ENCODE measurements around the gene SIAE.
"Not testable (repeated sequence)": the region's sequence is repeated elsewhere in the genome, so short reads cannot be mapped to it uniquely, and the experiment has no call there.

SIAE gene

GRCh38 chr11:124622531-124623451, 50.7 kb downstream of the SIAE start, which contains the start of gene TBRG1:
Gene TBRG1 (plus strand): TSS chr11:124622864. CDS start chr11:124623084, 220 bp downstream.
- DNase-seq: peak; percentile 93

- no peak for DNase-seq
Observed at GRCh38 chr11:124618863-124619262, 54.7 kb downstream of the SIAE start.

GRCh38 chr11:124612567-124613246, 60.8 kb downstream of the SIAE start:
- DNase-seq: no peak

- no peak for DNase-seq
Observed at GRCh38 chr11:124612045-124612444, 61.5 kb downstream of the SIAE start.

- DNase-seq: no peak
Observed at GRCh38 chr11:124611064-124611463, 62.5 kb downstream of the SIAE start, which contains the start of gene PANX3. Gene PANX3 (plus strand): TSS chr11:124611428. CDS start chr11:124611557, 129 bp downstream.

DNA sequence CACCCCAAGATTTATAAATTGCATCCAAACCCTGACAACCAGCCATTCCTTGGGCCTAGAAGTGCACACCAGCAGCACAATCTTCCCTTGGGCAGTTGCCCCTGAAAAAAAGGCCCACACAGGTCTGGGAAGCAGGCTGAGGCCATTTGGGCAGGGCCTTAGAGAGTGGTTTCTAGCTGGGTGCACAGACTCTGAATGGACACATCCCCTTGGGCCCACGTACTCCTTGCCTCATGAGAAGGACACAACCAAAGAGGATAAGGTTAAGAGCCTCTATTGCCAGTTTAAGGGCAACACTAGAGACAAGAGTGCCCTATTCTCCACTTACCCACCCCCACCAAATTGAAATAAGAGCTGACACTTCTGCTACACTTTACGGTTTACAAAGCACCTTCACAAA, 63.2 kb downstream of the SIAE start:
- DNase-seq: no peak

GRCh38 chr11:124608147-124608546, 65.4 kb downstream of the SIAE start:
- DNase-seq: no peak

- DNase-seq: no peak
Observed at GRCh38 chr11:124605719-124606118, 67.8 kb downstream of the SIAE start.

DNA sequence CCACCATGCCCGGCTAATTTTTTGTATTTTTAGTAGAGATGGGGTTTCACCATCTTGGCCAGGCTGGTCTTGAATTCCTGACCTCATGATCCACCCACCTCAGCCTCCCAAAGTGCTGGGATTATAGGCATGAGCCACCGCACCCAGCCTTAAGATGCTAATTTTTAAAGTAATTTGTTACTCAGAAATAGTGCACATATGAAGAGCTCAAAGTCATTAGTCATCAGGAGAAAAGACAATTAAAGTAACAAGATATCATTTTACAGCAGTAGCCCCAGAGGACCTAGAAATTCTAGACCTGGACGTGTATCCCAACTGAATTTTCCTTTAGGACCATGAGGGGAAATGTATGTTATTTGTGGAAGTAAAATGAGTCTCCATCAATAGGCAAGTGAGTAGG, 70.8 kb downstream of the SIAE start:
- DNase-seq: not testable (repeated sequence)

GRCh38 chr11:124602193-124602592, 71.3 kb downstream of the SIAE start:
- DNase-seq: no peak

DNA sequence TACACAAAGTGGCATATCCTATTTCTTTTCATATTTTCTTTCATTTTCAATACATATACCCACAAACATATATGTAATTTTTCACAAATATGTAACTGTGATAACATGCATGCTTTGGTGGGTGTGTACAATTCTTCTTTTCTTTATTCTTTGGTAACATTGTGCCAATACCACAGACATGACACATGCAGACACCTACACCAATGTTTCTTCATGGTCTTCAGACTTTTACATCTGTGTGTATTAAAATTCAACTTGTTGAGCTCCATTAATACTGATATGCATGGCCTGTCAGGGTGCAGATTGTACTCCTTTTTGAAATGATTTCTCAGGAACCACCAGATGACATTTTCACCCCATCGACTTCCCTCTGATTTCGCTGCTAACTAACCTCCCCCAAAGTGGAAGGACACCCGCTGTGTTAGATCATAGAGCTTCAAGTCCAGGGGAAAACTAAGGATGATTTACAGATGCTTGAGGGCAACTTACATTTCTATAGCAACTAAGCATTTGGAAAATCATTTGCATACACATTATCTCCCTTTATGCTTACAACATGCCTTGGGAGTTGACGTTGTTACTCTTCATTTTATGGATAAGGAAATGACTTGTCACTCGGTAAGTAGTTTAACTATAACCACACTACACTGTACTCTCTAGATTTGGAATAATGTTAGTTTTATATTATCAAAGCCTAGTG, 72.8 kb downstream of the SIAE start:
- DNase-seq: no peak

DNA sequence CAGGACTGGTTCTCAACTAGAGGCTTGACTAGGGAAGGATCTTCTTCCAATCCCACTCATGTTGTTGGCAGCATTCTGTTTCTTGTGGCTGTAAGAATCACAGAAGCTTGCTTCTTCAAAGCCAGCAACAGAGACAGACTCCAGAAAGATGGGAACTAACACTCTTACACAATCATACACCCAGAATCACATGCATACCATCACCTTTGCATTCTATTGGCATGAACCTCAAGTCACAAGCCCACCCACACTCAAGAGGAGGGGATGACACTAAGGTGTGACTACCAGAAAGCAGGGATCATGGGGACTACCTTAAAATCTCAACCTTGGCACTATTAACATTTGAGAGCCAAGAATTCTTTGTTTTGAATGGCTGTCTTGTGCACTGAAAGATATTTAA, 75.9 kb downstream of the SIAE start:
- no peak for DNase-seq

- no peak for DNase-seq
Observed at GRCh38 chr11:124595302-124595701, 78.2 kb downstream of the SIAE start.

- DNase-seq: no peak
Observed at GRCh38 chr11:124592627-124593026, 80.9 kb downstream of the SIAE start.

GRCh38 chr11:124591430-124591829, 82.1 kb downstream of the SIAE start:
- DNase-seq: no peak

GRCh38 chr11:124586238-124586860, 87.2 kb downstream of the SIAE start:
- DNase-seq: peak; percentile 57

DNA sequence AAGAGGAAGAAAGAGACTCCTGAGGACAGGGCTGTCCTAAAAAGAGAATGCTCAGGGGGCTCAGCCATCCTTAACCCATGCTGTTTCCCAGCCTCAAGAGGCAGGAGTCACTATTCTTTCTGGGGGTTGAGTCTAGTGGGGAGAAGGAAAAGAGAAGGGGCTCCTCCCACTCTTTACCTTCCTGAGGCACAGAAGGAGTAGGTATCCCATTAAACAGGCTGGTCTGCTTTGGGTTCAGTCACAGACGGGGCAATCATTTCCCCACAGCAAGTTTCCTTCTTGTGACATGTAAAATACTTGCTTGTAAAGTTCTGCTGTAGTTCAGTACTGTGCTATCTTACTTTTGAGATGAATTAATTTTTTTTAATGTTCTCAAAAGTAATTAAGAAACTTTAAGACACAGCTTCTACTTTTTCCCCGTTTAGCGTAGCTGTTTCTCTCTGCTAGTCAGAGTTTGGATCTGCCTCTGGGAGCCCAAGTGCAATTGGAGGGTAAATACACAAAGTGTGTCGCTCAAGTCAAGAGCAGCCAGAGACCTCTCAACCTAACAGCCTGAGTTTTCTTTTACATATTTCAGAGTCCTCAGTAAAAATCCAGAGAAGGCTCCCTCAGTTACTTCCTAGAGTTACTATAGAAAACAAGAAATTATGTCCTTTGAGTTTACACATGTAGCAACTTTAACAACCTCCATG, 88.7 kb downstream of the SIAE start:
- DNase-seq: no peak

- DNase-seq: no peak
Observed at GRCh38 chr11:124583781-124584180, 89.8 kb downstream of the SIAE start.

All from midbrain (tissue), 1 donor.